A673 (cell line): ENCODE results near the gene ABCC5.

Source experiments
- CTCF ChIP-seq: fragments of 300-800, 200-600 bp; sonication (generic); conservative IDR thresholded peaks from 2 replicates; pipeline ENCODE4 v1.5.1; 2017; ENCODE audit warnings: low read depth, mild to moderate bottlenecking, antibody characterized with exemption, low read length, moderate library complexity, mixed read lengths
- EZH2 ChIP-seq: fragments of 200-600 bp; sonication (generic); IDR thresholded peaks from 2 replicates; pipeline ENCODE4 v1.6.1; 2017; ENCODE audit warnings: borderline replicate concordance, low read depth, mild to moderate bottlenecking, mixed read lengths, antibody characterized with exemption, low read length; ENCODE audit not compliant: poor library complexity, severe bottlenecking

GRCh38 chr3:183870563-183870962 lies 147.1 kb downstream of the ABCC5 start:
- TF ChIP-seq CTCF, result no peak
- no peak for TF ChIP-seq EZH2
